Measurements from ENCODE around the gene DCBLD2. TPM values are rescaled to one million over a fixed set of nuclear protein-coding genes. Genes with fewer than 3 reads are reported as not detected.

DCBLD2 gene
- total and polyA plus RNA-seq, 2 of the 4 experiments (the other 2 are of a cell fraction), result 121 to 196 TPM

DNA sequence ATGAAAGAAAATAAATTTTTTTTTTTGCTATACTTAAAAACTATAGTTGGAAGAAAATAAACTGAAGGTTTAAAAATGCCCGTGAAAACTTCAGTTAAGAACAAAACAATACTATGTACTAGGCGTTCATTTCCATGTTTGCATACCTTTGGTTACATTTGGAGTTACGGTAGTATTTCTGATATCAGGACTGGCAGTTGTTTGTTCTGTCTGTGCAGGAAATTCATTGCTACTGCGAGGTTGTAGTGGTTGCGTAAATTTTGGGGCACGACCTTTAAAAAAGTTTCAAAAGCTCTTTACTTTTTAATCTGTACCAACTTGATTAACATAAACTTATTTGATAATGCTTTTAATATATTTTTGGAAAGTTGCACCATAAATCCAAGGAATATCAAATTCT is 90.4 kb downstream of the DCBLD2 start:
- Histone ChIP-seq H2BK120ac (ENCODE audit: low read depth, low read length) (no peak overlapping the region), H2BK20ac (ENCODE audit: low read depth, low read length) (no peak overlapping the region), H4K91ac (ENCODE audit: insufficient read depth, low read depth, low read length) (no peak overlapping the region), H3K14ac (replicated peaks; ENCODE audit: low read depth, low read length) (no peak overlapping the region), H3K9me1 (ENCODE audit: insufficient read depth, low read length) (0 out of 2 replicates have a peak, but pooled peaks cover 3% of the 10 kb centered on the region), H2BK5ac (ENCODE audit: low read depth, low read length, poor library complexity, severe bottlenecking) (no peak overlapping the region), H3K4me3 (ENCODE audit: insufficient read depth, low read depth, low read length) (no peak overlapping the region), H3K9ac (ENCODE audit: low read depth, low read length) (no peak overlapping the region), H4K5ac (ENCODE audit: low read depth, low read length) (no peak overlapping the region), H3K56ac (ENCODE audit: extremely low read depth, insufficient read depth, low read length) (no peak overlapping the region), H2AFZ (replicated peaks; ENCODE audit: low read length, poor library complexity) (no peak overlapping the region), H3K4me1 (ENCODE audit: control insufficient read depth, insufficient read depth, low read length) (0 out of 2 replicates have a peak, but pooled peaks cover 2% of the 10 kb centered on the region), H2AK5ac (ENCODE audit: low read depth, low read length) (no peak overlapping the region), H3K27me3 (ENCODE audit: control insufficient read depth, insufficient read depth, low read length) (no peaks in the 10 kb centered on the region), H4K20me1 (ENCODE audit: insufficient read depth, low read length) (peaks cover 5% of the 10 kb centered on the region; the same call in 1 of the 2 replicates), H3K4ac (ENCODE audit: low read depth, low read length) (no peak overlapping the region), H3K36me3 (ENCODE audit: control insufficient read depth, insufficient read depth, low read length) (peaks cover 23% of the 10 kb centered on the region), H3K23ac (ENCODE audit: low read depth, low read length) (no peak overlapping the region), H3K18ac (ENCODE audit: low read depth, low read length) (no peak overlapping the region), H3K9me3 (ENCODE audit: control insufficient read depth, insufficient read depth, low read length) (no peaks in the 10 kb centered on the region), H3K4me2 (ENCODE audit: low read depth, low read length) (no peak overlapping the region), H2AK9ac (replicated peaks; ENCODE audit: low read depth, low read length, poor library complexity) (no peak overlapping the region), H3K27ac (ENCODE audit: insufficient read depth, low read length) (no peak overlapping the region), H4K8ac (ENCODE audit: low read depth in 2 of 2, low read length in 2 of 2) (no peak overlapping the region), H2BK15ac (ENCODE audit: low read depth, low read length) (no peak overlapping the region), H3K79me1 (ENCODE audit: low read depth in 1 of 2, low read length in 2 of 2) (peaks cover 12 to 18% of the 10 kb centered on the region in 2 experiments; a peak in 3 of 4 replicates)
- dilution Hi-C loops (cut with HindIII; ENCODE audit: low sequenced_read_pairs, unreplicated experiment), result no loop called here
- POLR2A ChIA-PET (ENCODE audit: unreplicated experiment), result no interaction called here
- in situ Hi-C loops (cut with MboI; ENCODE audit: low sequenced_read_pairs), result loop anchor here (5.0 to 10.0 kb wide), 2 partner anchors 209 to 944 kb away; no protein-coding TSS in a partner anchor
- no peak for TF ChIP-seq RAD21 (IDR thresholded peaks at IDR 0.05; ENCODE audit: low read length)
- TF ChIP-seq RCOR1 (IDR thresholded peaks at IDR 0.05; ENCODE audit: insufficient replicate concordance, low read length), result no peak
- TF ChIP-seq CEBPB (IDR thresholded peaks at IDR 0.05; ENCODE audit: low read depth, low read length), result no peak
- TF ChIP-seq NFE2L2 (IDR thresholded peaks at IDR 0.05; ENCODE audit: low read depth, low read length), result no peak
- no peak for TF ChIP-seq USF2 (IDR thresholded peaks at IDR 0.05; ENCODE audit: low read depth, low read length)
- no peak for TF ChIP-seq MAFK (IDR thresholded peaks at IDR 0.05; ENCODE audit: low read depth, low read length)
- TF ChIP-seq BHLHE40 (IDR thresholded peaks at IDR 0.05; ENCODE audit: low read depth, low read length), result no peak
- TF ChIP-seq CTCF (conservative IDR thresholded peaks at IDR 0.05; ENCODE audit: low read depth, low read length), result no peak
- TF ChIP-seq MXI1 (IDR thresholded peaks at IDR 0.05; ENCODE audit: borderline replicate concordance, low read depth, low read length), result no peak
- TF ChIP-seq SMC3 (IDR thresholded peaks at IDR 0.05; ENCODE audit: low read depth, low read length), result no peak
- TF ChIP-seq MAZ (IDR thresholded peaks at IDR 0.05; ENCODE audit: borderline replicate concordance, low read depth, low read length), result no peak
- no peak for TF ChIP-seq RFX5 (IDR thresholded peaks at IDR 0.05; ENCODE audit: low read depth, low read length)
- no peak for TF ChIP-seq CHD1 (IDR thresholded peaks at IDR 0.05; ENCODE audit: low read depth, low read length)
- no peak for TF ChIP-seq POLR2A (IDR thresholded peaks at IDR 0.05; ENCODE audit: low read depth, low read length)
- DNase-seq, result no peak
- no CpG with 5 or more reads among the region's 6 CpGs for WGBS, 2 experiments (ENCODE audit: extremely low coverage in 2 of 2, insufficient read length in 1 of 2)
- no peak for ATAC-seq (ENCODE audit: low read depth)
- intact Hi-C loops (cut with micrococcal nuclease), result no loop called here
- CTCF ChIA-PET, result interaction anchor here (0.6 kb wide), 1 partner anchor 853 kb away, joined by 4 read pairs; no protein-coding TSS in a partner anchor
- BruUV-seq (replicated peaks), result no TSS peak
